ENCODE data around the gene UGT2B7.
"Not testable (repeated sequence)": the region's sequence is repeated elsewhere in the genome, so short reads cannot be mapped to it uniquely, and the experiment has no call there.

The UGT2B7 gene

GRCh38 chr4:69089388-69089787 lies 6.9 kb upstream of the UGT2B7 start:
- DNase-seq: no peak

GRCh38 chr4:69092190-69092589 lies 4.1 kb upstream of the UGT2B7 start:
- DNase-seq: no peak

- no peak for DNase-seq
Measured at GRCh38 chr4:69092980-69093568, 3.2 kb upstream of the UGT2B7 start.

- DNase-seq: no peak
Measured at GRCh38 chr4:69093681-69094080, 2.6 kb upstream of the UGT2B7 start.

DNA sequence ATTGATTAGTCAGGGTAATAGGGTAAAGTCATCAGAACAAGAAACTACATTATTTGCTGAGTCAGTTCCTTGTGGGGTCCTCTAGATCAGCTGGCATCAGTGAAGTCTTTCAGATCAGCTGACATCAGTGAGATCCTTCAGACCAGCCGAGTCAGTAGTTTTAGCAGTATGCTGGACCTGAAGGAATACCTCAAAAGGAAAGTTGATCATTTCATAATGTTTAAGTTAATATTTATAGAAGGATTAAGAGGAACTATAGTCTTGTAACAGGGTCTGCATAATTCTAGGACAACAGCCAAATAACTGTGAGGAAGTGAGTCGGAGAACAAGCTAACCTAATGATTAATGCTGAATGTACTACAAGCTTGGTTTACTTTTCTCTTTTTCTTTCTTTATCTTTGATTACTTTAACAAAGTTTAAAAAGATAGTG lies 958 bp upstream of the UGT2B7 start:
- DNase-seq: no peak

GRCh38 chr4:69096810-69097209 lies 536 bp downstream of the UGT2B7 start:
- DNase-seq: no peak

DNA sequence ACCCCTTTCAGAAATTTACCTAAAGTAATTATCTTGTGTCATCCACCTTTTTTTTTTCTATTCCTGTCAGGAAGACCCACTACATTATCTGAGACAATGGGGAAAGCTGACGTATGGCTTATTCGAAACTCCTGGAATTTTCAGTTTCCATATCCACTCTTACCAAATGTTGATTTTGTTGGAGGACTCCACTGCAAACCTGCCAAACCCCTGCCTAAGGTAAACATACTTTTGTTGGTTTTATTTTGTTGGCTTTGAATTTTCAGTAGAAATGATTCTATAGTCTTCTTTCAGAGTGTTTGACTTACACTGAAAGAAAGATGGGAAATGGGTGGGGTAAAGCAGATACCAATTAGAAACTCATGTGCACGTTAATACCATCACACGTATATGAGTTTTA lies 2.2 kb downstream of the UGT2B7 start:
- no peak for DNase-seq

GRCh38 chr4:69099910-69100309 lies 3.6 kb downstream of the UGT2B7 start:
- DNase-seq: no peak

GRCh38 chr4:69102668-69103067 lies 6.4 kb downstream of the UGT2B7 start:
- not testable (repeated sequence) for DNase-seq

DNA sequence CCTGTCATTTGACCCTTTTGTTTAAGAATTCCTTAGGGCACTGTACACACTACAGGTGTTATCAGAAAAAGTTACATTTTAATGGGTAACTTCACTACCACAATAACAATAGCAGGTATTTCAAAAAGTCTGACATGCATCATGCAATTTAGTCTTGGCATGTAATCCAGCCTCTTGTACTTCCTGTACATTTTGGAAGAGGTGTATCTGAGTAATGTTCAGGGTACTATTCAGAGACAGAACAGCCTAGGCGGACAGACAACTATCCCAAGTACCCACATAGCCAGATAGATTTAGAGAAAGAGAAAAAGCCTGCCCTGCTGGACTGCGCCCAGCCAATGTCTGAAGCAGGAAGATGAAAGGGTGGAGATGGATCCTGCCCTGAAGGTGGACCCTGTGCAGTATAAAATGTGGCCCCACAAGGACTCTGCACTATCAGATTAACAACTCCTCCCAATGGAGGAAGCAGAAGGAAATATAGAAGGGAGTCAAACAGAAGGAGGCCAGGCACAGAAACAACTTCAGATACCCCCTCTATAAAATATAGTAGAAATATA lies 8.5 kb downstream of the UGT2B7 start:
- DNase-seq: no peak

DNA sequence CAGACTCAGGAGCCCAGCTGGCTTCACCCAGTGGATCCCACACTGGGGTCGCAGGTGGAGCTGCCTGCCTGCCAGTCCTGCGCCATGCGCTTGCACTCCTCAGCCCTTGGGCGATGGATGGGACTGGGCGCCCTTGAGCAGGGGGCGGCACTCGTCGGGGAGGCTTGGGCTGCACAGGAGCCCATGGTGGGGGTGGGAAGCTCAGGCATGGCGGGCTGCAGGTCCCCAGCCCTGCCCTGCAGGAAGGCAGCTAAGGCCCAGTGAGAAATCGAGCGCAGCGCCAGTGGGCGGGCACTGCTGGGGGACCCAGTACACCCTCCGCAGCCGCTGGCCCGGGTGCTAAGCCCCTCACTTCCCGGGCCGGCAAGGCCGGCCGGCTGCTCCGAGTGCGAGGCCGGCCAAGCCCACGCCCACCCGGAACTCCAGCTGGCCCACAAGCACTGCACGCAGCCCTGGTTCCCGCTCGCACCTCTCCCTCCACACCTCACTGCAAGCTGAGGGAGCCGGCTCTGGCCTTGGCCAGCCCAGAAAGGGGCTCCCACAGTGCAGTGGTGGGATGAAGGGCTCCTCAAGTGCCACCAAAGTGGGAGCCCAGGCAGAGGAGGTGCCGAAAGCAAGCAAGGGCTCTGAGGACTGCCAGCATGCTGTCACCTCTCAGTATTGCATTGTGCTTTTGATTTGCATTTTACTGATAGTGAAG lies 19.0 kb downstream of the UGT2B7 start:
- not testable (repeated sequence) for DNase-seq

DNA sequence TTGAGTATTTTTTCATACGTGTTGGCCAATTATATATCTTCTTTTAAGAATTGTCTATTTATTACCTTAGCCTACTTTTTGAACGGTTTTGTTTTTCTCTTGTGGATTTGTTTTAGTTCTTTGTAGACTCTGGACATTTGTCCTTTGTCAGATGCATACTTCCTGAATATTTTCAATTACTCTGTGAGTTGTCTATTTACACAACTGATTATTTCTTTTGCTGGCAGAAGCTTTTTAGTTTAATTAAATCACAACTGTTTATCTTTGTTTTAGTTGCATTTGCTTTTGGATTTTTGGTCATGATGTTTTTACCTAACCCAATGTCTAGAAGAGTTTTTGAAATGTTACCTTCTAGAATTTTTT lies 19.6 kb downstream of the UGT2B7 start:
- DNase-seq: no peak

GRCh38 chr4:69116645-69117321 lies 20.5 kb downstream of the UGT2B7 start:
- DNase-seq: no peak

GRCh38 chr4:69120870-69121269 lies 24.6 kb downstream of the UGT2B7 start:
- no peak for DNase-seq

DNA sequence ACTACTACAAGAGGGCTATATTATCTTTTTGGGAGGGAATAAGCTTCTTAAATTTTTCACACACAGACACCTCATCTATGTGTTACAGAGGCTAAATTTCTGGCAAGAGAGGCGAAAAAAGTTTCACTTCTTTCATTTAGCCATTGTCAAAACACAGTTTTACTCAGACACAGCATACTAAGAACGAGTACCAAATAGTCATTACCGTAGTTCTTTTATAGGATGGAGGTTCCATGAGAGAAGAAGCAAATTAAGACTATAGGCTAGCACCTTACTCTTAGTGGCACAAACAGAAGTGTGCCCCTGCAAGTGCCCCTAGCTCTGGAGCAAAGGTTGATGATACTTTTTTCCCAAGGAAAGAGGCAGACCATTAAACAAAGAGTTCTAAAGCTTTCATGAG lies 26.2 kb downstream of the UGT2B7 start:
- no peak for DNase-seq

DNA sequence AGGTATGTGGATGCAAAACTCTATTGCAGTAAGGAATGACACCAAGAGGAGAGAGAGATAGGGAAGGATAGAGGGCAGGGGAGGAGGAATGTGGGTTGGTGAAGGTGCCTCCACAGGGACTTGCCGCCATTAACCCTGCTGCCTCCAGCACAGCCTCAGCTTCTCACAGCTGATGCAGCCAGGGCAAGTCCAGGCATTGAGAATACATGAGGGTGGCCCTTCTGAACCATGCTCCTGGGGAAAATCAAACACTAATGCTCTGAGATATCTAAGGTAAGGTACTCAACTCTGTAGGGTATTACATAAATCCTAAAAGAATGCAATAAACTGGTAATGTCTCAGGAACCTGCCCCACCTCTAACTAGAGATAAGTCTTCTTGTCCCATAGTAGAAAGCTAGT lies 28.7 kb downstream of the UGT2B7 start:
- no peak for DNase-seq

GRCh38 chr4:69126024-69126423 lies 29.8 kb downstream of the UGT2B7 start:
- no peak for DNase-seq

DNA sequence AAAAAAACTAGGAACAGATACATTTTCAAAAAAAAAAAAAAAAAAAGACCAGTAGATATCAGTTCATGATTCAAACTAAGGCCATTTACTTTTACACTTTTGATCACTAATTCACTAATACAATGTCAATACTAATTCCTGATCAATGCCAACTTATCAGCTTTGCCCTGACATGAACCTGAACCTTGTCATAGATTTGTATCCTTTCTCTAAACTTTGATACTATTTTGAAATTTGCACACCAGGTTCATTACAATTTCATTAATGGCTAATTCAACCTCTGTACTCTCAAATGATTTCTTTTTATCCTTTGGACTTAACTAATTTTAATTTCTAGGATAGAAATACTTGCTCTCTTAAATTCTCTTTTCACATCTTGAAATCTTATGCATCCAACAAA lies 37.7 kb downstream of the UGT2B7 start:
- no peak for DNase-seq

DNA sequence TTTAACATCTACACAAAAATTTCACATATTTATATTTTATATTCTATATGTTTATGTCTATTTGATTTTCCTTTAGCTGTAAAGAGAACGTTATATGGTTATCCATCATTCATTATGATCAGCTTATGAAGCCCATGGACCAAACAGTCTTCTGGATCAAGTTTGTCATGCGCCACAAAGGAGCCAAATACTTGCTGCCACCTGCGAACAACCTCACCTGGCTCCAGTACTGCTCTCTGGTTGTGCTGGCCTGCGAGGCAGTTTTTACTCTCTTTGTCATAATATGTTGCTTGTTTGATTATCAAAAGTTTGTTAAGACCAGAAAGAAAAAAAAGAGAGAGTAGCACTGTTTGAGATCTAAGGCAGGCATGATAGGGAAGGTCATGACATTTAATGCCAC lies 38.2 kb downstream of the UGT2B7 start:
- DNase-seq: no peak

- no peak for DNase-seq
Measured at GRCh38 chr4:69141320-69141719, 45.0 kb downstream of the UGT2B7 start.

DNA sequence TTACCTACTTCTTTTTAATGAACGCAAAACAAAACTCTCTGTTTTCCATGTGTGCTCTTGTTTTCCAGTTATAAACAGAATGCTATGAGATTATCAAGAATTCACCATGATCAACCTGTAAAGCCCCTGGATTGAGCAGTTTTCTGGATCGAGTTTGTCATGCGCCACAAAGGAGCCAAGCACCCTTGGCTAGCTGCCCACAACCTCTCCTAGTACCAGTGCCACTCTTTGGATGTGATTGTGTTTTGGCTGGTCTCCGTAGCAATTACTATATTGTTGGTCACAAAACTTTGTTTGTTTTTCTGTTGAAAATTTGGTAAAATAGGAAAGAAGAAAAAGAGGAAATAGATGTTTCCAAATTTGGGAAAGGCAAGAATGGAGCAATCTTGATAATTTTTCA lies 51.1 kb downstream of the UGT2B7 start:
- DNase-seq: no peak

DNA sequence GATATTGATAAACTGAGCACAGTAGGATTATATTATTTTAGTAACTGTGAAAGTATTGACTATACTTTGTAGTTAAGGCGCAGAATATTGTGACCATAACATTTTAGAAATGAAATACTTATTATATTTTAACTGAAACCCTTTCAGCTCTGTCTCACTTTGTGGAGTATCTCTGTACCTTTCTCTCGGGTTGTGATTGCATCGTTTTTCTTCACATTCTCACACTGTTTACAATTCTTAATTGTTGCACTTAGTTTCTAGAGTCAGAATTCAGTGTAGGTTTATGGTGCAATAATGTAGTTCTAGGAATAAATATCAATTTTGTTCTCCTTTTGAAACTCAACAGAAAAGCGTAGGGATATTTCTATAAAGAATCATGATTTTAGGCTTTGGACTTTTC lies 57.7 kb downstream of the UGT2B7 start:
- DNase-seq: no peak

- DNase-seq: no peak
Measured at GRCh38 chr4:69156913-69157312, 60.6 kb downstream of the UGT2B7 start.
